Measurements from ENCODE around the gene SMCHD1.

DNA sequence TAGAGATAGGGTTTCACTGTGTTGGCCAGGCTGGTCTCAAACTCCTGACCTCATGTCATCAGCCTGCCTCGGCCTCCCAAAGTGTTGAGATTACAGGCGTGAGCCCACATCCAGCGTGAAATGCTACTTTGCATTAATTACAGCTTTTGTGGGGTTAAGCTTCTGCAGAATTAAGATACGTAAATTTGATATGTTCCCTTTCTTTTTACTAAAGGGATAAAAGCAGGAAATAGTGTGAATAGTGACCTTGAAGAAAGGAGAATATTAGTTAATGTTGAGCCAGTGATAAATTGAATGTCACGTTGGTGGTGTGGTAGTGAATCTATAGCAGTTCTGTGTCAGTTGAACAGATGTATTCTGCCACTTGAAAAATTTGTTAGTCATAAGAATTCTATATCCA, 16.9 kb downstream of the SMCHD1 start:
- TF ChIP-seq EZH2 (IDR thresholded peaks at IDR 0.05; ENCODE audit: borderline replicate concordance, insufficient read depth, low read depth, low read length, poor library complexity, severe bottlenecking): no peak
- TF ChIP-seq, protein P1, sequence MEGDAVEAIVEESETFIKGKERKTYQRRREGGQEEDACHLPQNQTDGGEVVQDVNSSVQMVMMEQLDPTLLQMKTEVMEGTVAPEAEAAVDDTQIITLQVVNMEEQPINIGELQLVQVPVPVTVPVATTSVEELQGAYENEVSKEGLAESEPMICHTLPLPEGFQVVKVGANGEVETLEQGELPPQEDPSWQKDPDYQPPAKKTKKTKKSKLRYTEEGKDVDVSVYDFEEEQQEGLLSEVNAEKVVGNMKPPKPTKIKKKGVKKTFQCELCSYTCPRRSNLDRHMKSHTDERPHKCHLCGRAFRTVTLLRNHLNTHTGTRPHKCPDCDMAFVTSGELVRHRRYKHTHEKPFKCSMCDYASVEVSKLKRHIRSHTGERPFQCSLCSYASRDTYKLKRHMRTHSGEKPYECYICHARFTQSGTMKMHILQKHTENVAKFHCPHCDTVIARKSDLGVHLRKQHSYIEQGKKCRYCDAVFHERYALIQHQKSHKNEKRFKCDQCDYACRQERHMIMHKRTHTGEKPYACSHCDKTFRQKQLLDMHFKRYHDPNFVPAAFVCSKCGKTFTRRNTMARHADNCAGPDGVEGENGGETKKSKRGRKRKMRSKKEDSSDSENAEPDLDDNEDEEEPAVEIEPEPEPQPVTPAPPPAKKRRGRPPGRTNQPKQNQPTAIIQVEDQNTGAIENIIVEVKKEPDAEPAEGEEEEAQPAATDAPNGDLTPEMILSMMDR (IDR thresholded peaks at IDR 0.05): no peak
